K562 (cell line): Measurements from ENCODE around the gene SEMA3A. TPM values are rescaled to one million over a fixed set of nuclear protein-coding genes. Genes with fewer than 3 reads are reported as not detected.

ENCODE experiments used
- ATAC-seq: fragments of 200-7000 bp; cut with Tn5 transposase; 3 replicates; pipeline ENCODE4 v1.9.1; 2020; ENCODE audit warnings: moderate library complexity
- BruUV-seq: library from RNA; stranded (reverse); fragments of 400-500 nt; replicated peaks from 2 replicates; lab custom pipeline; 2021; lab: Mats Ljungman, UMichigan
- CTCF ChIA-PET: fragments of 300-600 bp; formaldehyde crosslinking; extraction: SDS; loops from one replicate; lab custom pipeline; 2021; ENCODE audit warnings: low intra/inter-chr PET ratio; lab: Yijun Ruan, JAX
- POLR2A ChIA-PET: fragments of 300-600, 350-650 bp; sonication (Branson Sonifier 250); formaldehyde crosslinking; extraction: SDS; loops from one replicate; lab custom pipeline; 2021; ENCODE audit warnings: antibody characterized with exemption, inconsistent platforms; lab: Yijun Ruan, JAX
- DNase-seq, 4 experiments: peaks; one replicate each; pipeline versions ENCODE4 v3.0.0 to v3.0.0-alpha.2; 2011 to 2018; ENCODE audit warnings: low spot score in 3 of 4, mixed read lengths in 3 of 4; ENCODE audit errors: extremely low read depth in 1 of 4
- FAIRE-seq: peaks from 2 replicates; lab custom pipeline; 2011; peaks lifted over from hg19 to GRCh38; lab: Jason Lieb, UNC
- H2AFZ ChIP-seq: 2 replicates; pipeline ENCODE4 v1.6.0; 2011; ENCODE audit warnings: low read depth, low read length, control low read depth, inconsistent platforms
- H3K27ac ChIP-seq: fragments of 200-600 bp; 3 replicates; pipeline ENCODE4 v1.8.0; 2011; ENCODE audit warnings: low read depth, mild to moderate bottlenecking, control low read depth, inconsistent platforms, low read length, moderate library complexity, mixed read lengths; ENCODE audit errors: extremely low read depth
- H3K27me3 ChIP-seq, 2 experiments: fragments of 300-600 bp in 1 of 2; 2 replicates in 1 of 2; 3 replicates in 1 of 2; pipeline versions ENCODE4 v1.6.0 to v1.8.0; 2011; ENCODE audit warnings: inconsistent platforms in 2 of 2, low read length in 2 of 2, mild to moderate bottlenecking in 1 of 2, mixed read lengths in 1 of 2, moderate library complexity in 1 of 2; ENCODE audit not compliant: control insufficient read depth in 2 of 2, insufficient read depth in 2 of 2
- H3K36me3 ChIP-seq: fragments of 300-600 bp; 3 replicates; pipeline ENCODE4 v1.8.0; 2011; ENCODE audit warnings: mild to moderate bottlenecking, low read length, inconsistent platforms; ENCODE audit not compliant: control insufficient read depth, insufficient read depth
- H3K4me1 ChIP-seq, 2 experiments: fragments of 200-600 bp in 1 of 2; replicated peaks in 1 of 2; 2 replicates in 1 of 2; 3 replicates in 1 of 2; pipeline versions ENCODE4 v1.5.1 to v1.8.0; 2011; ENCODE audit warnings: inconsistent platforms in 2 of 2, low read length in 2 of 2, mild to moderate bottlenecking in 1 of 2, mixed read lengths in 1 of 2, moderate library complexity in 1 of 2; ENCODE audit not compliant: control insufficient read depth in 2 of 2, insufficient read depth in 2 of 2
- H3K4me2 ChIP-seq: 2 replicates; pipeline ENCODE4 v1.6.1; 2011; ENCODE audit warnings: low read length, control low read depth, inconsistent platforms, mixed read lengths; ENCODE audit not compliant: insufficient read depth
- H3K4me3 ChIP-seq: fragments of 200-600 bp; sonication (generic), shearing (Covaris generic); 2 replicates; pipeline ENCODE4 v1.5.1; 2016; ENCODE audit warnings: control low read depth, inconsistent platforms
- H3K79me2 ChIP-seq: fragments of 200-600 bp; 3 replicates; pipeline ENCODE4 v1.8.0; 2011; ENCODE audit warnings: low read length, inconsistent platforms; ENCODE audit not compliant: control insufficient read depth, insufficient read depth
- H3K9ac ChIP-seq, 2 experiments: 2 replicates each; pipeline versions ENCODE4 v1.6.0 to v1.6.1; 2011; ENCODE audit warnings: low read depth in 2 of 2, low read length in 2 of 2, control low read depth in 1 of 2, inconsistent platforms in 1 of 2, mild to moderate bottlenecking in 1 of 2, mixed read lengths in 1 of 2; ENCODE audit not compliant: insufficient read depth in 1 of 2
- H3K9me1 ChIP-seq: one replicate; pipeline ENCODE4 v1.6.0; 2011; ENCODE audit warnings: inconsistent platforms, mild to moderate bottlenecking, low read length, moderate library complexity; ENCODE audit not compliant: control insufficient read depth, insufficient read depth
- H3K9me3 ChIP-seq: replicated peaks from 2 replicates; pipeline ENCODE4 v1.5.1; 2011; ENCODE audit warnings: low read depth, low read length, inconsistent platforms; ENCODE audit not compliant: control insufficient read depth, insufficient read depth
- H4K20me1 ChIP-seq: replicated peaks from 2 replicates; pipeline ENCODE4 v1.6.1; 2011; ENCODE audit warnings: low read length, inconsistent platforms, mixed read lengths; ENCODE audit not compliant: control insufficient read depth, insufficient read depth
- CBX3 ChIP-seq, 2 experiments: IDR thresholded peaks; 1 replicate in 1 of 2; 2 replicates in 1 of 2; pipeline ENCODE4 v1.6.1; 2012; ENCODE audit warnings: inconsistent platforms in 2 of 2, low read length in 2 of 2, borderline replicate concordance in 1 of 2, control low read depth in 1 of 2
- CC2D1A ChIP-seq: fragments of 450-650 bp; IDR thresholded peaks from 2 replicates; pipeline ENCODE4 v1.6.1; 2017; ENCODE audit warnings: mild to moderate bottlenecking
- DDX20 ChIP-seq: fragments of 450-650 bp; IDR thresholded peaks from 2 replicates; pipeline ENCODE4 v1.6.1; 2016; ENCODE audit warnings: missing genetic modification characterization, low read depth, mild to moderate bottlenecking, missing compliant biosample characterization, moderate library complexity
- GTF2A2 ChIP-seq: IDR thresholded peaks from 2 replicates; pipeline ENCODE4 v1.6.1; 2016; ENCODE audit warnings: mild to moderate bottlenecking, missing genetic modification characterization, missing compliant biosample characterization
- HINFP ChIP-seq: fragments of 450-650 bp; conservative IDR thresholded peaks from 2 replicates; pipeline ENCODE4 v1.6.1; 2016; ENCODE audit warnings: missing genetic modification characterization, low read depth, mild to moderate bottlenecking, control low read depth, missing compliant biosample characterization
- MBD2 ChIP-seq: sonication (generic); IDR thresholded peaks from 2 replicates; pipeline ENCODE4 v1.6.1; 2016; ENCODE audit warnings: low read depth, borderline replicate concordance
- ZNF395 ChIP-seq: fragments of 200-800 bp; sonication (Bioruptor generic); IDR thresholded peaks from 2 replicates; pipeline ENCODE4 v1.6.1; 2017; ENCODE audit warnings: missing genetic modification characterization, missing compliant biosample characterization
- ZZZ3 ChIP-seq: fragments of 450-650 bp; IDR thresholded peaks from 2 replicates; pipeline ENCODE4 v1.6.1; 2016; ENCODE audit warnings: antibody characterized with exemption, mild to moderate bottlenecking, moderate library complexity
- WGBS: fragments of 100-300 bp; shearing (Covaris generic); methylation state at CpG from one replicate; pipeline ENCODE4 v1.1.6; 2016; ENCODE audit warnings: low coverage, mixed read lengths; ENCODE audit not compliant: insufficient coverage; ENCODE audit errors: missing lambda C conversion rate; 5-methylcytosine and 5-hydroxymethylcytosine counted together
- in situ Hi-C: fragments of 300-500 bp; cut with MboI; formaldehyde crosslinking; loops from 4 replicates; pipeline ENCODE4 v1.15.0; 2018; ENCODE audit warnings: inconsistent platforms, mixed read lengths
- intact Hi-C: fragments of 100-400 bp; cut with micrococcal nuclease; formaldehyde crosslinking; loops from 2 replicates; pipeline ENCODE4 v1.14.2; 2022
- polyA plus RNA-seq, 8 experiments: library from polyadenylated mRNA; depleted of rRNA in 4 of 8; stranded (reverse) in 5 of 8; unstranded in 3 of 8; fragments of >200 nt; fragmentation: Nextera tagmentation in 2 of 8; fragmentation: Illumina TruSeq in 1 of 8; extraction: Ambion mirVana in 2 of 8; extraction: Trizol in 1 of 8; gene quantifications; 2 replicates each; pipeline versions ENCODE4 v1.2.1 to v1.2.3, GENCODE V29; 2011 to 2014; ENCODE audit warnings: inconsistent platforms in 1 of 8, missing spikeins in 1 of 8
- total RNA-seq, 7 experiments: library from RNA; depleted of rRNA in 6 of 7; stranded (reverse); fragments of >200 nt in 6 of 7; fragmentation: Illumina TruSeq in 2 of 7; extraction: Trizol in 2 of 7; gene quantifications; 2 replicates each; pipeline versions ENCODE4 v1.2.1 to v1.2.3, GENCODE V29; 2011 to 2021; ENCODE audit warnings: low replicate concordance in 1 of 7

The SEMA3A gene
- total and polyA plus RNA-seq, 9 of the 15 experiments (the other 6 are each of a cell fraction or from before 2014, with no cell fraction given): 0.36 to 3.0 (median 1.1) TPM

GRCh38 chr7:84042110-84042539 is 152.5 kb downstream of the SEMA3A start:
- no peak for DNase-seq
- no peak for ATAC-seq
- Histone ChIP-seq H2AFZ (no peak overlapping the region), H3K4me2 (no peak overlapping the region), H3K9ac (no peak overlapping the region), H3K4me3 (no peak overlapping the region), H4K20me1 (no peaks in the 10 kb centered on the region), H3K9me1 (no peaks in the 10 kb centered on the region), H3K4me1 (no peaks in the 10 kb centered on the region), H3K79me2 (no peaks in the 10 kb centered on the region), H3K9me3 (no peaks in the 10 kb centered on the region), H3K27ac (no peak overlapping the region), H3K27me3 (no peaks in the 10 kb centered on the region), H3K36me3 (no peaks in the 10 kb centered on the region)
- POLR2A ChIA-PET: no interaction called here
- TF ChIP-seq ZZZ3 (no peak), MBD2 (no peak), ZNF395 (no peak), CBX3 (IDR thresholded peaks at IDR 0.05; ENCODE audit: borderline replicate concordance in 1 of 2, low read length in 2 of 2) (no peak), CC2D1A (no peak), GTF2A2 (tag) (no peak), DDX20 (no peak), HINFP (tag) (no peak)
- no TSS peak for BruUV-seq
- CTCF ChIA-PET: no interaction called here
- FAIRE-seq: no peak
- intact Hi-C loops: no loop called here
- in situ Hi-C loops: no loop called here
- WGBS: 4% methylated on average over 7 of the region's 7 CpGs
